HG02571 (cell line): ENCODE measurements around the gene IGF2.
"Not testable (repeated sequence)": the region's sequence is repeated elsewhere in the genome, so short reads cannot be mapped to it uniquely, and the experiment has no call there.

Source experiments
- ATAC-seq: cut with Tn5 transposase; IDR thresholded peaks from one replicate; pipeline ENCODE4 v1.9.1; 2021; ENCODE audit warnings: mild to moderate bottlenecking, moderate library complexity; ENCODE audit not compliant: unreplicated experiment

The IGF2 gene, protein sequence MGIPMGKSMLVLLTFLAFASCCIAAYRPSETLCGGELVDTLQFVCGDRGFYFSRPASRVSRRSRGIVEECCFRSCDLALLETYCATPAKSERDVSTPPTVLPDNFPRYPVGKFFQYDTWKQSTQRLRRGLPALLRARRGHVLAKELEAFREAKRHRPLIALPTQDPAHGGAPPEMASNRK

DNA sequence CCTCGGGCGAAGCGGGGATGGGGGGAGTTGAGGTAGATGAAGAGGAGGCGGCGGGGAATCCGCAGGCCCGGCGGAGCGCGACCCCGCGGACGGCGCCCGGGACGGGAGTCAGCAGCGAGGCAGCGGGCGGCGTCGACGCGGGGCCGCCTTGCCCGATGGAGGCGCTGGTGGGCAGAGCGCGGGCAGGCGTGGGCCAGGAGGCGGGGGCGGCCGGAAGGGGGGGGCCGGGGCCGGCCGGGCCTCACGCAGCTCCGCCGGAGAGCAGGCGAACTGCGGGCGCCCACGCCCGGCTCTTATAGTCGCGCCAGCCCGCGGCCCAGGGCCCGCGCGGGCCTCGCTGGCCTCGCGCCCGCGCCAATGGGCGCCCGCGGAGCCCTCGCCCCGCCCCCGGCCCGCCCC lies at the start of gene IGF2:
Gene IGF2 (minus strand): TSS at position 267 of the 399 bp plus-strand sequence. CDS start 3,866 bp downstream, outside the sequence.
- no peak for ATAC-seq

DNA sequence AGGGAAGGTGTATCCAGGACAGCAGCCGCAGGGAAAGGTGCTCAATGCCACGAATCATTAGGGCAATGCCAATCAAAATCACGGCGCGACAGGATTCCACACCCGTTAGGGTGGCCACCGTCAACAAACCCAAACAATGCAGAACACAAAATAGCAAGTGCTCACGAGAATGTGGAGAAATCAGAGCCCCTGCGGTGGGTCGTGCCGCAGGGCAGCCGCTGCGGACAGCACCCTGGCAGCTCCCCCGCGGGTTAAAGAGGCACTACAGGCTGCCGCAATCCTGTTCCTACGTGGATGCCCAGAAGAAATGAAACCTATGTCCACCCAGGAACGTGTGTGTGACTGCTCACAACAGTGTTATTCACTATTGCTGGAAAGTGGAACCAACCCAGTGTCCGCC lies 49.6 kb upstream of the IGF2 start:
- no peak for ATAC-seq

DNA sequence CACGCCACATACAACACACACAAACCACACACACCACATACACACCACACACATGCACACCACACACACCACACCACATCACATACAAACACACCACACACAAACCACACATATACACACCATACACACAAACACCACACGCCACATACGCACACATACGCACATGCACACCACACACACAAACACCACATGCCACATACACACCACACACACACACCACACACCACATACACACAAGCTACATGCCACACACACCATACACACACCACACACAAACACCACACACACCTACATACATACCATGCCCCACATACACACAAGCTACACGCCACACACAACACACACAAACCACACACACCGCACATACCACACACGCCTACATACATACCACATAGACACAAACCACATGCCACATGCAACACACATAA lies 48.1 kb upstream of the IGF2 start:
- no peak for ATAC-seq

DNA sequence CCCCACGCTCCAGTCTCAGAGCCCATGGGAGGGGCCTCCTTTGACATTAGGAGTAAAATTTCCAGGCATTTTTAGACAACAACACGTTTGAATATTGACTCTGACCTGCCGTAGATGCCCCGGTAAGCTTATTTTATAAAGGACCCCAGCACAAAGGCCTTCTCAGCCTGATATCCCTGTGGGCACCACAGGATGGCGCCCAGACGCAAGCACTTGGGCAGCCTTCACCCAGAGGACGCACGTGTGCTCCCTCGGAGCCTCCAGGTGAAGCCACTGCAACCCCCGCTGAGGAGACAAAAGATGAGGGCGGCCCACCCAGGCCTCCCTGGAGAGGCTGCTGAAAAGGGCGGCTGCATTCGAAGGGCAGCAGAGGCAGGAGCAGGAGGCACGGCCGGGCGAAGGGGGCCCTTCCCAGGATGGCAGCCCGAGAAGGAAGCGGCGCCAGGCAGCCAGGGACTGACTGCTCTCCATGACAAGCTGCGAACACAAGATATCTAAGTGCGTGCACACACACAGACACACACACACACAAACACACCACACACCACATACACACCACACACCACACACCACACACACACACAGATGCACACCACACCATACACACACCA lies 47.6 kb upstream of the IGF2 start:
- no peak for ATAC-seq

DNA sequence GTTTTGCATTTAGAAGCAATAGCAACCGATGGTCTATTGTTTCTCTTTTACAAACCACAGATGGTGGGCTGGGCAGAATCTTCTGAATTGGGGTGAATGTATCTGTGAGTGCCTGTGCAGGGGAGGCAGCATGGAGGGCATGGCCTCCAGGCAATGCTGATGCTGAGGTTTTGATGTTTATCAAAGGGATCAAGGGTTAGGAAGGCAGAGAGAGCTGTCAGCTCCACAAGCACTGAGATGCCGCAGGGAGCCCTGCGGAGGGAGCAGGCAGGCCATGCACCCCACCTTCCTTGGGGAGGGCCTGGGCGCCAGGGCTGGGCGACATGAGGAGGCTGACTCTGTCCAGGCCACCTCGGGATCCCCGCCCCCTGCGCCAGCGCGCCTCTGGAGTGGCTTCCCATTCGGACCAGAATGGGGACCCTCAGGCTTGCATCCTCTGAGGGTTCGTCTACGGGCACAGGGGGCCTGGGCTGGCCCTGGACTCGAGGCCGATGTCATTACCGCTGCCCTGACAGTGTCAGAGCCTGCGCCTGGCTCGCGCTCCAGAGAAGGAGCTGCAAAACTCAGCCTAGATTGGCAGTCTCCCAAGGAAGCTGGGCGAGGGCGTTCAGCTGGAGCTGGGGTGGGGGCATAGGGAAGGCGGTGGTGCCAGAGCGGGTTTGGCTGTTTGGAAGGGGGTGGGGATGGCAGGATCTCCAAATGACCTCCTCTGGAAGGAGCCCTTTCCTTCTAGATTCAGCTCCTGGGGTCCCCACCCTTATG lies 46.3 kb upstream of the IGF2 start:
- ATAC-seq, result no peak

DNA sequence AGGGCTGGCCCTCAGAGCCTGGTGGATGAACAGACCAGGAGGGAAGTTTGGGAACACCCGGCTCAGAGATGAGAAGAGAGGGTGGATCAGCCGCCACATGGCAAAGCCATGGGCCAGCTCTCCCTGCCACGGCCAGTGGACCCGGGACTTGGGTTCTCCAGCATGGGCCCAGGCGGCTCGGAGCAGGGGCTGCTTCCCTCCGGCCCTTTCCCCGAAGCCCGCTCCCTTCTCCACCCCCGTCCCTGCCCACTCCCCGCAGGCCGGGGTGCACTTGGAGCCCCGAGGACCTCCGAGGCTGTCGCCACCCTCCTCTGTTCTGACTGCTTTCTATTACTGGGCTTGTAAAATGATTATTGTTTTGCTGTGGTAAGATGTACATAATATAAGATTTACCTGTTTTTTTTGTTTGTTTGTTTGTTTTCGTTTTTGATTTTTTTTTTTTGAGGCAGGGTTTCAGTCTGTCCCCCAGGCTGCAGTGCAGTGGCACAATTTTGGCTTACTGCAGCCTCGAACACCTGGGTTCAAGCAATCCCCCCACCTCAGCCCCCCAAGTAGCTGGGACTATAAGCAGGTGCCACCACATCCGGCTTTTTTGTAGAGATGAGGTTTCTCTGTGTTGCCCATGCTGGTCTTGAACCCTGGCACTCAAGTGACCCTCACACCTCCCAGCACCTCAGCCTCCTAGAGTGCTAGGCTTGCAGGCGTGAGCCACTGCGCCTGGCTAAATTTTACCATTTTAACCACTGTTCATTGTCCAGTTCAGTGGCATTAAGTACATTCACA lies 43.7 kb upstream of the IGF2 start:
- no peak for ATAC-seq

DNA sequence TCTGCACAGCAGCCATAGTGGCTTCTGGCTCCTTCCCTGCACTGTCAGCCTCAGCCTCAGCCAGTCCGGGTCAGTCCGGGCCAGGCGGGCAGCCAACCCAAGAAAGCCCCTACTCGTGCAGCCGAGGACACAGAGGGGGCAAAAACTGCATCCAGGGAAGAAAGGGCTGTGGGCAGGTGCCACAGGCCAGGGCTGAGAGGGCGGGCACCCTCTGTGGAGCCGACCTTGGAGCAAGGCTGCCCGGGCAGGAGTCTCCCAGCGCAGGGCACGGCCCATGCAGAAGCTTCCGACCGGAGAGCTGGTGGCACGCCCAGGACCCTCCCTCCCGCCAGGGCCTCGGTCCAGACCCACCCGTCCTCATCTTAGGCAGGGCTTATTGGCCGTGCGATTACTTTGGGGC lies 42.9 kb upstream of the IGF2 start:
- ATAC-seq, result no peak

DNA sequence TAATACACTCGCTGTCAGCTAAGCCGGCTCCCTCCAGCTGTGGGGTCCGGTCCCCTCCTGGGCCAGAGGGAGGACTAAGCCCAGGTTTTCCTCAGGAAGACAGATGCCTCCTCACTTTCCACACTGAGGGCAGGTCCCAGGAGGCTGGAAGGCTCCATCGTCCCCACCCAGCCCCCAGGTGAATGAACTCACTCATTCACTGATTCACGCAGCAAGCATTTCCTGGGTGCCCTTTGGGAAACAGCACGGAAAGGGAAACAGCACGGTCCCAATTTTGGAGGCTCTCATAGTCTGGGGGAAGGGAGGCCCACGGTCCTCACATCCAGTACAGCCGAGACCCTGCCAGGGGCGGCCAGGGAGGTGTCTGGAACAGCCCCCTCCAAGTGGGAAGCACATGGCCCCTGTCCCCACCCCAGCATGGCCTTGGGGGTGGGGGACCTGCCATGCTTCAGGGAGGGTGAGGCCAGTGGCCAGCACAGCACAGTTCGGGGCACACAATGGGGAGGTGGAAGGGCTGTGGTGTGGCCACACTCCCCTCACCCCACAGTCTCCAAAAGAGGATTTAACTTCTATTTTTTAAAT lies 41.7 kb upstream of the IGF2 start:
- no peak for ATAC-seq

DNA sequence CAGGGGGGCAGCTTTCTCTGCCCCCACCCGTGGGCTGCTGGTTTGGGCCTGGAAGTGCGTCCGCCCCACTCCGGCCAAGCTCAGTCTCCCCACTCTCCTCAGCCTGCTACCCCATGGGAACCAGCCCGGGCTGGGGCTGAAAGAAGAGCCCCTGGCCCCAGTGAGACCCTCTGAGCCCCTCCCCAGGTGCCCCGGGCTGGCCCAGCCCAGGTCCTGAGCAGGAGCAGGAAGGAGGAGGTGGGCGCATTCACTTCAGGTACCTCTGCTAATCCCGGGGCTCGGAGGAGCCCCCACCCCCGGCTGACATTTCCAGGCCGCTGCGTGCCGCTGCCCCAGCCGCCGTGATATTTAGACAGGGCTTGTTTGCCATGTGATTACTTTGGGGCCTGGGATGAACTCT lies 41.2 kb upstream of the IGF2 start:
- no peak for ATAC-seq

DNA sequence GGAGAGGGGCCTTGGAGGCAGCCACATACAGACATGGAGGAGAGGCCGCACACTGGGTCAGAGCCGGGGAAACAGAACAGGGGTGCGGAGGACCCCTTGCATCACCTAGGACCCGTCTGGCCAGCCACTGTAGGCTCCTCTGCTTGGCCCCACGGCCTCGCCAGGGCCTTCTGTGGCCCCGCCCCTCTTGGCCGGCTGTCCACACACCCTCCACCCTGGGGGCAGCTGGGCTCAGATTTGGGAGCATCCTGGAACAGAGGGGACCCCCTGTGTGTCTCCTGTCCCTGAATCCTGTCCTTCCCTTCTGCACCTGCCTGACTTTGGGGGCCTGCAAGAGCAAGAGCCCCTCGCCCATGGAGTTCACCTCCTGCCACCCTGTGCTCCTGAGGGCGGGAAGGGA lies 40.3 kb upstream of the IGF2 start:
- no peak for ATAC-seq

DNA sequence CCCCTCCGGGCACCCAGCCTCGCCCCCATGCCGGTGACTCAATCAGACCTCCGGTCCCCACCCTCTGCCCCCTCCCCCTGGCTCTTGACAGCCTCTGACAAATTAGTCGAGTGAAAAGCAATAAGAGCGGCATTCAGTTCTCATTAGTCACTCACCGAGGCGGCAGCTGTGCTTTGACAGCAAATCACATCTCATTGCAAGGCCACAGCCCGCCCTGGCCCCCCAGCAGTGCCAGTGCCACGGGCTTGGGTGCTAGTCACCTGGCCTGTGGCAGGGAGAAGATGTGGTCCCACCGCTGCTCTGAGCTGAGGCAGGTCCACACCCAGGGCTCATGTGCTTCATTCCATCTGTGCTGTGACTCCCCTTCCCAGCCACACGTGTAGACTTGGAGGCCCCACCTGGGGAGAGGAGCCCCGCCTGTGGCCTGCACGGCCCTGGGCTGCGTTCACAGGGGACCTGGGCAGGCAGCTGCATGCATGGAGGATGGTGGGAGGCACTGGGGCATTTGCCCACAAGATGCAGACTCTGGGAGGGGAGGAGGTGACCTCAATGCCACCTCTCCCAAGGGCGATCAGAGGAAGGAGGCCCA lies 39.8 kb upstream of the IGF2 start:
- ATAC-seq, result no peak

DNA sequence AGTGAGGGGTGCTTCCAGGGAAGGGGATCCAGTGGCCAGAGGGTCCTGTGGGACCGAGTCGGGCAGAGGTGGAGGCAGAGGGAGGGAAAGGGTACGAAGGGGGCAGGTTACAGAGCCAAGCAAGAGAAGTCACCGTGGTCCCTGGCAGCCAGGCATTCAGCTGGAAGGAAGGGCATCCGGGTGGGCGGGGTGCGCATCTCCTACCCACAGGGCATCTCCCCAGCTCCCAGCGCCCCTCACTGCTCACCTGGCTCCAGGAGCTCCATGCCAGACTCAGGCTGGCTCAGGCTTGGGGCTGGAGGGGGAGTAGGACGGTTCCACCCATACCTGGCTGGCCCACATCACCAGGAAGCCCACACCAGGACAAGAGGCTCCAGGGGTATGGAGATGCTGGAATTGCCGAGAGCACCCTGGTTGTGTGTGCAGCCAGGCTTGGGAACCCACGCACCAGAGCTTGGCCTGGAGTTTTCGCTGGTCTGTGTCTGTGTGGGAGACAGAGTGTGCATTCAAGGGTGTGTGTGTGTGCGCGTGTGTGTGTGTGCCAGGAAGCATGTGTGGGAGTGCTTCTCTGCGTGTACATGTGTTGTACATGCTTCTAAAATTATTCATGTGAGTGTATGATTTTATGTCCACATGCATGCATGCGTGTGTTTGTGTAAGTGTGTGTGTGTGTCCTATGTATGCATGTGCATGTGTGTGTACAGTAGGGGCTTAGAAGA lies 39.0 kb upstream of the IGF2 start:
- not testable (repeated sequence) for ATAC-seq

DNA sequence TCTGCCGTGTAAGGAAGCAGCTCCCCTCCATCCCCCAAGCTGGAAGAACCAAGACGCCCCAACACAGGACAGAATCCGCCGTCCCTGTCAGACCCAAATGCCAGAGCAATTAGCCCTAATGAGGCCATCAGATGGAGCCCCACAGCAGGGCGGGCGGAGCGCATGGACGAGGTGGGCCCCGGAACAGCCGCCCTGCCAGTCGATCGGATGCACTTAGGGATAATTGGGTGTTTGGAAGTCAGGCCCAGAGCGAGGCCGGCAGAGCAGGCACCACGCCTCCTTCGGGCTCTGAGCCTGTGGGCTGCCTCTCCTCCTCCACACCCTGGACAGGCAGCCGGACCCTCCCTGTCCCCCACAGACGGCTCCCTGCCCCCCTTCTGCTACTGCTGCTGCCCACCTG lies 37.9 kb upstream of the IGF2 start:
- ATAC-seq, result no peak

DNA sequence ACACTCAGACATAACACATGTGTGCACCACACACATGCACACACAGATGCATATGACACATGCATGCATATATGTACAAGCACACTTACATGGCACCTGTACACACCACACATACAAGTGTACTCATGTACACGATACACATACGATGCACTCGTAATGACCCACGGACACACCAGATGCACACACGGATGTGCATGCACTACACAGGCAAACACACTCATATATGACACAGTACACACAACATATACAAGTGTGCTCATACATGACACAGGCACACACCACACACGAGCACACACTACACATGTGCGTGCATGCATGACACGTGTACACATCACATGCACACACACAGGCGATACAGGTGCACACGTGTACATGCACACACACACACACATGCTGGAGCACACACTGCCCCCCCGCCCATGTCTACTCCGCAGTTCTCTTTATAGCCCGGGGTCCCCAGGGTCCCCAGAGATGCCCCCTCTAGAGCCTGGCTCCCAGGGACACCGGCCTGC lies 37.3 kb upstream of the IGF2 start:
- no peak for ATAC-seq

DNA sequence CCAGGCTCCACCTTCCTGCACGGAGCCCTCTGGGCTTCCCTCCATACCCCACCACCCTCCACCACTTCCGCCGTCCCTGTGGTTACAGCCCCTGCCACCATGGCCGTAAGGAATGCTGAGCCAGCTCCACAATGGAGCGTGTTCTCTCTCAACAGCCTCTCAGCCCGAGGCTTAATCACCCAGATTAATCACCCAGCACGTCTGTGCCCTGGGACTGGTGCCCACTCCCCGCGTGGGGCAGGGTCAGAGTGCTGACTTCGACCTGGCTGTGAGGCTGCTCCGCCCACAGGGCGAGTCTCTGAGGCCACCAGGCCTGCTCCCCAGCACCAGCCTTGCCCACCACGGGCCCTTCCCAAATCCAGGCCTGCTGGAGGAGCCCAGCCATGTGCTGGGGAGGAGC lies 36.5 kb upstream of the IGF2 start:
- no peak for ATAC-seq

DNA sequence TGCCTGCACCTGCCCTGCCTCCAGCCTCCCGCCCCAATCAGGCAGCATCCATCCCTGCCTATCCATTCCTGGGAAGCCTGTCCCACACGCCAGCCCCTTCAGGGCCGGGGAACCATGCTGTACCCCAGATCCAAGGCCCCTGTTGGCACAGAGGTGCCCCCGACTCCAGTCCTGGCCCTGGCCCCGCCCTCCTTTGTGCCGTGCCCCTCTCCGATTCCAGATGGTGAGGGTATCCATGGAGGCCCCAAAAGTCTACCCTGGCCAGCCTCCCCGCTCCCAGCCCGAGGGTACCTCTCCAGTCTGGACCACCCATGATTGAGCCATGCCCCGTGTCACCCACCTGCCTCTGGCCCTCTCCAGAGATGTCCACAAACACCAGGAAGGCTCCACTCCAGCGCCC lies 35.2 kb upstream of the IGF2 start:
- ATAC-seq, result no peak

DNA sequence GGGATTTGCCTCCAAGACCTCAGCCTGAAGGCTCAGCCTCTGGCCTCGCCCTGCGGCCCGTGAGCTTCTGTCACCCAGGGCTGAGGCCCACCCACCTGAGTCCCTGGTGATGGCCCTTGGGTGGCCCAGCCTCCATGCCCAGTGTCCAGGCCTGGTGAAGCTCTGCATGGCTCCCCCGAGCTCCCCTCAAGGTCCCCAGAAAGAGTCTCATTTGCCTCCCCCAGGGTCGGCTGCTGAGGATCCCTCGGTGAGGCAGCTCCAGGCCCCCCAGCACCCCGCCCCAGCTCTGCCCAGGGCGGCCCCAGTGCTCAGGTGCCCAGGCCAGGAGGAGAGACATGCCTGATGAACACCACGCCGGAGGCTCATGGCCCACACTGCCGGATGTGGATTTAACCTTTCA lies 34.6 kb upstream of the IGF2 start:
- ATAC-seq, result no peak

DNA sequence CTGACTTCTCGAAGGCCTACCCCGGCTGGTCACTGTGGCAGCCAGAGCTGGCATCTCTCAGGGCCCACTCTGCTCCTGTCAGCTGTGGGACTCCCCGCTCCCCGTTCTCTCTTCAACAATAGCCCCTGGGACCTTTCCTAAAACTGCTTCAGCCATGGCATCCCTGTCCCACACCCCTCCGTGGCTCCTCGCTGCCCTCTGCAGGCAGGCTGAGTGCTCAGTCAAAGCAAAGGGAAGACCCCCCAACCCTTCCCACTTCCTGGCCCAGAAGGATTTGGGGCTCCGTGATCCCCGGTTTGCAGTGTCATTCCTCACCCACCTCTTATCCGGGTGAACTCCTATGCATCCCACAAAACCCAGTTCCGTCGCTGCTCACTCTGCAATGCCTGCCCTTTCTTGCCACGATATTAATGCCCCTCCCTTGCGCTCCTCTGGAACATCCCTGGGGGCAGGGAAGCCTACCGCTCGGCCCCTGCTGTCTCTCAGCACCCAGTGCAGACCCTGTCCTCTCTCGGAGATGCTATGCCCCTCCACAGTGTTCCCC lies 34.0 kb upstream of the IGF2 start:
- ATAC-seq, result no peak

DNA sequence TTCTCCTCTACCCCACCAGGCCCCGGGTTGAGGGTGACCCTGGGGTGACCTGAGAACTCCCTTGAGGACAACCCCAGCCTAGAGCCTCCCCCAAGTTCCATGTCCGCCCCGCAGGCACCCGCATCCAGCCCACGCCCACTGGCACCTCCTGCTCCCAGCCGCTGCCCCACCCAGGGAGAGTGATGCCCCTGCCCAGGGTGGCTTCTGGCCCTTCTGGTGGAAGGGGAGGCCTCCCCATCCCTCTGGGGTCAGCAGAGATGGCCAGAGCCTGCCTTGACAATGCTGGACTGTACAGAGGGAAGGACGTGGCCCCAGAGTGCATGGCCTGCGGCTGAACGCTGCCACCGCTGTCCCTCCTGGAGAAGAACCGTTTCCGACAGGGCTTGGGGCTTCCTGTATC lies 33.5 kb upstream of the IGF2 start:
- ATAC-seq, result no peak

DNA sequence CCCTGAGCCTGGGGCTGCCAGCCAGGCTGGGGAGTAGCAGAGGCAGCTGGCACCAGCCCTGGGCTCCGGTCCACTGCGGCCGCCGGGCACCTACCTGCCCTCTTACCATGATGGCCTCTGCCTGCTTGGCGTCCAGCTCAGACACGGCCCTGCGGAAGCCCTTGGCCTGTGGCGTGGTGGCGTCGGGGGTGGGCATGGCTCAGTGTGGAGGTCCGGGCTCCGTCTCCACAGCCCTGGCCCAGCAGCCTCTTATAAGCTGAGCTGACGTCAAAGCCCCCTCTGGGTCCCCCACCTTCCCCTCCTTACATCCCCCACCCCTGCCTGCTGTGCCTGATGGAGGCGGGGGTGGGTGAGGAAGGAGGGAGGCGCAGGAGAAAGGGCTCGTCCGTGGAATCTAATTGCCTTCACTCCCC lies 32.4 kb upstream of the IGF2 start, which contains the start of gene TH:
Gene TH (minus strand): TSS at position 225 of the 413 bp plus-strand sequence. CDS start 29 bp downstream, at position 196.
- no peak for ATAC-seq
